GM21737 (cell line): Measurements from ENCODE around the gene GNB5.
A peak's percentile ranks its signal among the peaks of the same experiment; 100 is the strongest.
"Not testable (repeated sequence)": the region's sequence is repeated elsewhere in the genome, so short reads cannot be mapped to it uniquely, and the experiment has no call there.

Experiments used
- ATAC-seq: cut with Tn5 transposase; IDR thresholded peaks from one replicate; pipeline ENCODE4 v1.9.1; 2021; ENCODE audit warnings: mild to moderate bottlenecking, moderate library complexity; ENCODE audit not compliant: unreplicated experiment

Gene GNB5

DNA sequence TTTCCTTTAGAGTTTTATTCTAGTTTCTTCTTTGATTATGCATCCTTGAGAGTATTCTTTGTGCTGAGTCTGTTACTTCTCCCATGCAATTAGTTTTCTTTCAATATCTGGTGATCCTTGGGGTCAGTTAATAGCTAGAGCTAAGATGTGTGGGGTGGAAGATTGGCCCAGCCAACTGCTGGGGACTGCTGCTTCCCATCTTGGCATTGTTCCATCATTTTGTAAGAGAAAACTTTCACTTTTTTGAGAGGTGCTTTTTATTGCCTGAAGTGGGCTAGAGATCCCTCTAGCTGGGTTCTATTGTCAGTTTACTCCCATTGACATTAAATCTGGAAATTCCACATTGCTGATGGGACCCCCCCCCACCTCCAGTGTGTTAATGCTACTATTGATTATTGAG lies 94.0 kb downstream of the GNB5 start:
- no peak for ATAC-seq

DNA sequence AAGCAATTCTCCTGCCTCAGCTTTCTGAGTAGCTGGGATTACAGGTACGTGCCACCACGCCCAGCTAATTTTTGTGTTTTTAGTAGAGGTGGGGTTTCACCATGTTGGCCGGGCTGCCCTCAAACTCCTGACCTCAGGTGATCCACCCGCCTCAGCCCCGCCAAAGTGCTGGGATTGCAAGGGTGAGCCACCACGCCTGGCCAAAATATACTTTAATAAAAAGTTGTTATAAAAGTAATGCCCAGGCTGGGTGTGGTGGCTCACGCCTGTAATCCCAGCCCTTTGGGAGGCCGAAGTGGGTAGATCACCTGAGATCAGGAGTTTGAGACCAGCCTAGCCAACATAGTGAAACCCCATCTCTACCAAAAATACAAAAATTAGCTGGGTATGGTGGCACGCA lies 94.7 kb downstream of the GNB5 start:
- not testable (repeated sequence) for ATAC-seq

DNA sequence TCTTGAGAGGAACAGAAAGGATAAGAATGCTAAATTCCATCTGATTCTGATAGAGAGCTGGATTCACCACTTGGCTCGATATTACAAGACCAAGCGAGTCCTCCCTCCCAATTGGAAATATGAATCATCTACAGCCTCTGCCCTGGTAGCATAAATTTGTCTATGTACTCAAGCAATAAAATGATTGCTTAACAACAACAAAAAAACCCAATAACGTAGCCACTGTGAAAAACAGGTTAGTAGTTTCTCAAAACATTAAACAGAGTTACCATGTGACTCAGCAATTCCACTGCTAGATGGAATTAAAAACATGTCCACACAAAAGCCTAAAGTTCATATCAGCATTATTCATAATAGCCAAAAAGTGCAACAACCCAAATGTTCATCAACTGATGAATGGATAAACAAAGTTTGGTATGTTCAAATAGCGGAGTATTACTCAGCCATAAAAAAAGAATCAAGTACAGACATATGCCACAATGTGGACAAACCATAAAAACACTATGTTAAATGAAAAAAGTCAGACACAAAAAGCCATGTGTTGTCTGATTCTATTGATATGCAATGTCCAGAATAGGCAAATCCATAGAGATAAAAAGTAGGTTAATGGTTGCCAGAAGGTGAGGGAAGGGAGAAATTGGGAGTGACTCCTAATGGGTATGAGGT lies 95.5 kb downstream of the GNB5 start:
- ATAC-seq = no peak

DNA sequence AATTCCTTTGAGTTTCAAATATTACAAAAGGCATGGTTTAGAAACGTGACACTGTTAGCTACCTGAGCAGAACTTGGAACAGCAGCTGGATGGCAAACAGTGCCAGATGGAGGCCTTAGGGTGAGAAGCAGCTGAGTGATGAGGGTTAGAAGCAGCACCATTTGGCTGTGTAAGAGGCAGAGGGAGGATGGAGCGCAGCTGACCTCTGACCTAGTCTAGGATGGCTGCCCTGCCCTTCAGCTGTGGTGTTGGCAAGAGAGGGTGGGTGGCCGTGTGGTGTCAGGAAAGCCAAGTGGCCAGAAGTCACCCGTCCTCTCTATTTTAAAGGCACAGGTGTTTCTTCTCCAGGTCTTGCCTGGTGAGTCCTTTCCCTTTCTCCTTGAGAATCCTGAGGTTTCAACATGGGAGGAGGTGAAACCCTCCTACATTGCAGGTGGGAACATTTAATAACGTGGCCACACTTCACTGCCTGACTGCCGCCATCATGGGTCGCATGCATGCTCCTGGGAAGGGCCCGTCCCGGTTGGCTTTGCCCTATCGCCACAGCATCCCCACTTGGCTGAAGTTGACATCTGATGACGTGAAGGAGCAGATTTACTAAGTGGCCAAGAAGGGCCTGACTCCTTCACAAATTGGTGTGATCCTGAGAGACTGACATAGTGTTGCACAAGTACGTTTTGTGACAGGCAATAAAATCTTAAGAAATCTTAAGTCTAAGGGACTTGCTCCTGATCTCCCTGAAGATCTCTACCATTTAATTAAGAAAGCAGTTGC lies 96.2 kb downstream of the GNB5 start:
- ATAC-seq = no peak

DNA sequence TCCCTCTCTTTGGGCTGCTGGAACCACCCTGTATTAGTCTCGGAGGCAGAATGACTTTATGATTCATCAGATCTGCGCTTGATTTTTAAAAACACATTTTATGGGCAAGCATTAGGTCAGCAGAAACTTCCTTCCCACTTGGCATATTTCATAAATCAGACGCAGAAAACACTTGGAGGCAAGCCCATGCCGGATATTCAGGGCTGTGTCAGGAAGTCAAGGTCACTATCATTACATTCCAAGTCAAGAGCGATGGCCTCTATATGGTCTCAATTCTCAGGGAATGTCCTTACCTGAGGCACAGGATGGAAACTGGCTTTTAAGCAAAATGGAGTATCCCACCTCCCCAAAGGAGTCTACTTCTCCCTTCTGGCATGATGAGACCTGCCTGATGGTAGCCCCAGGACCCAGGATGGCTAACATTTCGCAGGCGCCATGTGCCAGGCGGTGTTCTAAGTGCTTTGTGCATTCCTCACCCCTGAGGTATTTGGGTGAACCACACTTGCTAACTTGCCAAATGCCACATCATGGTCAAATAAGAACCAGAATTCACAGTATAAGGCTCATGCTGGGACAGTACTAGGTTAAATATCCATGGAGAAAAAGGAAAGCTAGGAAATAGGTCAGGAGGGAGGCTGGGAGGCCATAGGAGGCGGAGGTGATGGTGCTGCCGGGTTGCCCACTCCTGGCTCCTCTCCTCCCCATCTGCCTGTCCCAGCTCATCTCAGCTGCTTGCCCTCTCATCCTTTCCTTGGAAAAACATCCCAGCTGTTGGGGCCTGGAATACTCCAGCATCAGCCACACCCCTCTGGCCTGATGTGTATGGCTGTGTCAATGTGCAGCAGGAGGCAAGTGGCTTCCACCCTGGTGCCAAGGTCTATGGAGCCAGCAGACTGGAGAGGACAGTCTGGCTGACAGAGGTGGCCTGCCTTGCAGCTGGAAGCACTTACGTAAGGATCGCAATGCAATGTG lies 97.4 kb downstream of the GNB5 start:
- no peak for ATAC-seq

DNA sequence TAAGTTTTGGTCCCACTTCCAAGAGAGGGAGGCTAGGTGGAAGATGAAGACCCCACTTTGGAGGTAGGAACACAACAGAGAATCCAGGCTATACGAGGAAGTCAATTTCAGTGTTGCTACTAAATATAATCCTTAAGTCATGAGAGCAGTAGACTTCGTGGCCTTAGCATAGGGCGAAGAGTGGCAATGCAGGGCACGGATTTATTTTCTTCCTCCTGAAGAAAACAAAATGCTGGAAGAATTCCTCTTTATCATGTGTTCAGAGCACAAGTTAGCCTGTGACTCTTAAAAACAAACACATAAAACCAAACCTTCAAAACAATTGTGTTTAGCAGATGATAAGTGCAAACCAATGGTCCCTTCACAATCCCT lies 98.0 kb downstream of the GNB5 start:
- no peak for ATAC-seq

DNA sequence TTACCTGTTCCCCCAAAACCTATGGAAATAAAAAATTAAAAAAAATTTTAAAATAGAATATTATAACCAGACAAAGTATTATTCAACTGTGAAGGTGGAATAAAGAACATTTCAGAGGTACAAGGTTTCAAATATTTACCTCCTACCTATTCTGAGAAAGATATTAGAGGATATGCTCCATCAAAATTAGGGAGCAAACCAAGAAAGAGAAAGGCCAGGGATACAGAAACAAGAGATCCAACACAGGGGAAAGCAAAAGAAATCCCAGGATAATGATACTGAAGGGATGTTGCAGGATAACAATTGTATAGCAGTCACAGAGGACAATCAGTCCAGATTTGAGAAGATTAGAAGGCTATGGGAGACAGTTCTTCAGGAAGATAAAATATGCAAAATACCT lies 101.0 kb downstream of the GNB5 start:
- ATAC-seq = no peak

DNA sequence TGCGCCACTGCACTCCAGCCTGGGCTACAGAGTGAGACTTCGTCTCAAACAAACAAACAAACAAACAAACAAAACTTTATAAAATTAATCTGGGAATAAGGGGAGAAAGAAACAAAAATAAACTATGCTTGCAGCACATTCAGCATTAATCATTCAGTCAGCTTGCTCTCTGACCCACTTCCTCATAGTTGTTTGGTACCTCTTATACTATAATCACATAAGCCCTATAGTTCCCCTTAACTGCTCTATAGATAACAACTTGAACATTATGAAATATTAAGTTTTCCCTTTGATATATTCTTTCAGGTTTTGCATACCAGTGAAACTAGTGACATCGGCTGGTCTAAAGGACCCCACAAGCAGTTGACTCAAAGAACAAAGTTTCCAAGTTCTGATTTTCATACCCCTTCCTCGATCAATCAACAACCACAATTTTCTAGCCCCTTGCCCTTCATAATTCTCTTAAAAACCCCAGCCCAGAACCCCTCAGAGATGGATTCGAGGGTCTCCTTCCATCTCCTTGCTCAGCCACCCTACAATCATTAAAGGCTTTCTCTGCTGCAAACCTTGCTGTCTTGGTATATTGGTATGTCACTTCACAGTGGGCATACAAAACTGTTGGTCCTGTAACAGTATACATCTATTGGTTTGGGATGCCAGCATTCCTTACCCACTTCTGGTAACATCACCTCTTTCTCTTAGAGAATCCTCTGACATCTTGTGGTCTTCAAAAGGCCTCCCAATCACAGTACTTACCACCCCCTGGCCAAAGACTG lies 105.0 kb downstream of the GNB5 start:
- ATAC-seq = no peak

DNA sequence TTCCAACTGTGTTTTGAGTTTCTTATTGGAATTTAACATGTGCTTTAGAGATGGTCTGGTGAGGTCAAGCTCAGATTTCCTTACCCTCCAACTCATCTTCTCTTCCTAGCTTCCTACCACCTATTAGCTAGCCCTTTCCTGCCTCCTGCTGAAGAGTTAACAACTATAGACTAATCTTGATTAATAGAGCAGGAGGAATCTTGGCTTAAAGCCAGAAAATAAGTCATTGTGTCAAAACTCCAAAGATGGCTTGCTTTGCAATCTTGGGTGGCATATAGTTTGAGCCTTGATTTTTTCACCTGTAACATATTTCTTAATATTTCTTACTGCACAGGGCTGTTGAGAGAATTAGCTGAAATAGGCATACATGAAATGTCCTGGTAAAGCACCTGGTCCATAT lies 105.9 kb downstream of the GNB5 start:
- ATAC-seq = no peak

DNA sequence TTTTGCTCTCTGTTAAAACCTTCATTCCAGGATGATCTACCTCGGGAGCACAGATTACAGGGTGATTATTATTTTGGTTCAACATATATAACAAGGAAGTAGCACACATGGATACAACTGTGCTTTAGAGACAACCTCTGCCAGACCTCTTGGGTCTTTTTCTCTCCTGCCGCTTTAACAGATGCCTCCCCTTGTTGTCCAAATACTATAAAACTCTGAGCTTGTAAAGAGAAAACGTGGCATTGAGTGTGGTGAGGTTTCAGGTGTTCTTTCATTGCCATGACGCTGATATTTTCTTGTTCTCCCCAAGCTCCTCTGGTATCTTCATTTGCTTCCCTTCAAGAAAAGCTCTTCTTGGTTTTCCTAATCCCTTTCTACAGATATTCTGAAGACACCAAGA lies 107.6 kb downstream of the GNB5 start:
- ATAC-seq = no peak

DNA sequence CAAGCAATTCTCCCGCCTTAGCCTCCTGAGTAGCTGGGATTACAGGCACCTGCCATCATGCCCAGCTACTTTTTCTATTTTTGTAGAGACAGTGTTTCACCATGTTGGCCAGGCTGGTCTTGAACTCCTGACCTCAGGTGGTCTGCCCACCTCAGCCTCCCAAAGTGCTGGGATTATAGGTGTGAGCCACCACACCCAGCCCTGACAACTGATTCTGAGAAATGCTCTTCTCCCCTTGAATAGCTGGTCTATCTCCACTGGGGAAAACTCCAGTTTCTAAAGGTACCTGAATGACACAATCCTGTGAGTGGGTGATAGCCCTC lies 108.2 kb downstream of the GNB5 start:
- not testable (repeated sequence) for ATAC-seq

DNA sequence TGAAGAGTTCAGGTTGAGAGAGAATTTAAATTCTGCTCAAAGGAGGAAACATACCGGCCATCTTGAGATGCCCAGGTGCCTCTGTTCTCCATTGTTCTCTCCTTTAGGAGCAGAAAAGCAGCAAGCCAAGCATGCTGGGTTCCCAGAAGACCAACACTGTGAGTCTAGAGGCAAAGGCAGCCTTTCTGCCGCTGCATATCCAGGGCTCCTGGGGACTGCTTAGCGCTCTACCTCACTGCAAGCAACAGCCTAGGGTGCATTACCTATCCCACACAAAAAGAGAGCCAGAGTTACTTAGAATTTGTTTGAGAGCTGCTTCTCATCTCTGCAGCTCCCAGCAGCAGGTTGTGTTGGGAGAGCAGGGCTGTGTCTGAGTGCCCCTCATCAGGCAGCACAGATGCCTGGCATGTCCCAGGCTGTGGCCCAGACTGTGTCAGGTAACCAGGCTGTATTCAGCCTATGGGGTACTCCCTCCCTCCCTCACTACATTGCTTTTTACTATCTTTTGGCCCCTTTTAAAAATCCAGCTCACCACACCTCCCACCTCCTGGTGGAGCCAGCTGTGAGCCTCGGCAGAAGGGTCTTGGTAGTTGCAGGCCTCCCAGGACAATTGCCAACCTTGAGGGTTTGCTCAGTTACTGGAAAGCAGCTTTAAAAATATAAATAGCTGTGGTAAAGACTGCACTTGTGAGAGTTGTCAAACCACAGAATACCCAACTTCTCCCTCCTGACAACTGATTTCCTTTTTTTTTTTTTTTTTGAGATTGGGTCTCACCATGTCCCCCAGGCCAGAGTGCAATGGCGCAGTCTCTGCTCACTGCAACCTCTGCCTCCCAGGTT lies 108.8 kb downstream of the GNB5 start:
- peak; percentile 68 for ATAC-seq

DNA sequence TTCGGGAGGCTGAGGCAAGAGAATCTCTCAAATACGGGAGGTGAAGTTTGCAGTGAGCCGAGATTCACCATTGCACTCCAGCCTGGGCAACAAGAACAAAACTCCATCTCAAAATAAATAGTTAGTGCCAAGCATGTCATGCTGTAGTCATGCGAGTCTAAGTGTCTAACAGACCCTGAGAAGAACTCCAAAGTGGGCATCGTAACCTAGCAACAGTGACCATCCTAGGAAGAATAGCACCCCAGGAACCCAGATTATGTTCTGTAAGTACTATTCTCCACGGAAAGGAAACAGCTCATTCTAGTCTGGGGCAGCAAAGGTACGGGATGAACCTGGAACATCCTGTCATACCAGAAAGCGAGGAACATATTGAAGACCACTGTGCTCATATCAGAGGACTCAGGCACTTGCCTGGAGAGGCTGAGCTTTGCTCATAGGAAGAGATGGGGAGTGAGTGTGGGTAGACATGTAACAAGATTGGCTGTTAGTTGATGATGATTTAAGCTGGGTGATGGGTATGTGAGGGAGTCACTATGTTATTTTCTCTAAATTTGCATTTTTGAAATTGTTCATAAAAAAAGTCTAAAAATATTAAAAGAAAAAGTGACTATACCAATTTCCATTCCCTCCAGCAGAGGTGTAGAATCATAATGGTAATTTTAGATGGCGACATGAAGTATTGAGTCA lies 110.3 kb downstream of the GNB5 start:
- no peak for ATAC-seq

DNA sequence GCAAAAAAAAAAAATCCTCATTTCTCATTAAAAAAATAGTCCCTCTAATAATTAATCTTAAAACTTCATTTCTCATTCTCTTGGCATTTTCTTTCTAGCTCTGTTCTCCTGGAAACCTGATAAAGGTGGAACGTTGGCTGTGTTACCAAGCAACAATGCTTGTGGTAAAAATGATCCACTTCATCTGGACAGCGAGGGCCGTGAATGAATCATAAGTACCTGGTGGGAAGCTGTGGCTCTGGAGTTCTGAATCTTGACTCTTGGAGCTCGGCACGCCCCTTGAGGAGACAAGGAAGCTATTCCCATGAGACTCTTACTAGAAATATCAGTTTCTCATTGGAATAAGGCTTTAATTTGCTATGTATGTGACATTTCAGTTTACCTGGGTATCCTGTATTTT lies 111.2 kb downstream of the GNB5 start:
- ATAC-seq = no peak

DNA sequence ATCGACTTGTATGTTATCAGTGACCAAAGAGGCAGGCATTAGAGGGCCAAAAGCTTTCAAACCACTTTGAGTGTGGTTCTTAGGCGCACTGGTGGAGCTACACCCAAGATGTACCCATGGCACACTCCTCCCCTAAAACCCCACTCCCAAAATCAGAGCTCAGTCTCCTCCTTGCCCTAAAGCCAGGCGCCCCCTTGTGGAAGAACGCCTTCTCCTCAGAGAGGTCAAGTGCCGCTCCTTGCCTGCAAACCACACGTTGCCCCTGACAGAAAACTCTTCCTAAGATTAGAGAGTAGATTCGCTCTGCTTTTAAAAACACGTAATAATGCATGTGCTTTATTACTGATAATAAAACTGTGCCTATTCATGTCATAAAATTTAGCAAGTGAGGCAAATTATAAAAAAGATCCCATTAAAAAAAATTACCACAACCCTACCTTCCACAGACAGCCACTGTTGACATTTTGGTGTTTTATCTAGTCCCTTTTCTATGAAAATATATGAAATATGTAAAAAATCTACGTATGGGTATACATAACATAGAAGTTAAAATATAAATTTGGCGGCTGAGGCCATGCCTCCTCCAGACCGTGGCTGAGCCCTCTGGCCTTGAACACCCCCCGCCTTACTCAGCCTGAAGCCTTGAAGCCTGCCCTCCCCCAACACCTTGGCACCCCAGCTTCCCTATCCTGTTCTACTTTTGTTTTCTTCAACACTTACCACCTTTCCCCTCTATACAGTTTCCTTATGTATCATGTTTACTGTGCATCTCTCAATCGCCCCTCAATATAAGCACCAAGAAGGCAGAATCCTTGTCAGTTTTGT lies 112.1 kb downstream of the GNB5 start:
- no peak for ATAC-seq

DNA sequence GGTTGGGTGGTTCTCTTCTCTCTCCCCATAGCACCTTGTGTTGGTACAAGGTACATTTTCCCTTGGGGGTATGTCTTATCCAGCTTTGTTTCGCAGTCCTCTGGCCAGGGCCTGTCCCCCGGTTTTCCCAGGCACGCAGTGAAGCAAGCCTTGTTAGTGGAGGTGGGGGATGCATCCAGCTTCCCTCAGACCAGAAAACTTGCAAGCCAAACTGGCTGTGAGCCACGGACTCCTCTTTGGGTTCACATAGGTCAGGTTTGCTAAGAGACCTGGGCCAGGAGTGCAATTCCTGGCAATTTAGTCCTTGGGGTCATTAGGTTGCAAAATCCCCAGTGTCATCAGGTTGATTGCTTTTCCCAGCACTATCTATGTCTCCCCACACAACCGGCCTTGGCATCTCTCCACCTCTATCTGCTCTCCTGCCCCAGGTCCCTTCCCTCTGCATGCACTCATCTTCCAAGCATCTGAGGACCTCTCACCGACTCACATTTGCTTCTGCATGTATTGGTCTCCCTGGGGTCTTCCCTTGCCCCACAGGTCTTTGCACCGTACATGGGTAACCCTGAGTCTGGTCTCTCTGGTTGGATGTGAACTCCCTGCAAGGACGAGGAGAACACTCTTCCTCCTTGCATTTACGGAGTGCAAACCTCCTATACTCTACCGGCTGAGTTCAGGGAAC lies 112.9 kb downstream of the GNB5 start:
- ATAC-seq = no peak

DNA sequence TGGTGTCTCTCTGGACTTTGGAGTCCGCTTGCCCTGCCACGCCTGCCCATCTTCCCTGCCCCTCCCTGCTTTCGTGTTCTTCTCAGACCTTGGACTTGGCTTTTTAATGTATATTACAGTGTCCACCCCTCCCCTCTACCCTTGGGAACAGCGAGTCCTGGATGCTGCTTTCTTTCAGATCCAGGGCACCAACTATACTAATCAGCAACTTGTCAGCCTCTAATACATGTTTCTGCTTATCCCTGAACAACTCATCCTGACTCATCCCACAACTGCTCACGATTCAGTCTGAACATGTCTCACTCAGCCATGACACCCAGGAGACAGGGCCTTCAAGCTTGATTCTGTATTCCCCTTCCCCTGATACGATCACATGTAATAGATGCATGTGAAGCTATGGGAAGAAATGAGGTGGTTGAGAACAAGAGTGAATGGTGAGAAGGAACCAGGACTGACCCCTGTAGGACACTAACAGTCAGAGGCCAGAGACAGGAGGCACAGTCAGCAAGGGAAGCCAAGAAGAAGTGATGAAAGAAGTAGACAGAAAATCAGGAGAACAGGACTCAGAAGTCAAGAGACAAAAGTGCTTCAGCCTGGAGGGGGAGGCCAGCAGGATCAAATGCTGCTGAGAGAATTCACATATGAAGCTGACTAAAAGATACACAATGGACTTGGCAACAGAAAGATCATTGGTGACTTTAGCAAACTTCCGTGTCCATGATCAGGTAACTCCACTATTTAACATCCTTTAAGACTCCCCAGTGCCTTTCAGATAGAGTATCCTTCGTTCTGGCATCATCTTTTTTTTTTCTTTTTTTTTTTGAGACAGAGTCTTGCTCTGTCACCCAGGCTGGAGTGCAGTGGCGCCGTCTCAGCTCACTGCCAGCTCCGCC lies 114.1 kb downstream of the GNB5 start:
- ATAC-seq = no peak
